Testis (tissue), 3 donors: Measurements from ENCODE around the gene CYP4Z1. TPM values are rescaled to one million over a fixed set of nuclear protein-coding genes. Genes with fewer than 3 reads are reported as not detected.
"Not testable (repeated sequence)": the region's sequence is repeated elsewhere in the genome, so short reads cannot be mapped to it uniquely, and the experiment has no call there.

Experiments used
- DNase-seq: peaks from one replicate; pipeline ENCODE4 v3.0.0-alpha.2; 2019
- H3K27ac ChIP-seq, 2 donors: fragments of 200-600 bp; sonication (generic); one replicate each; pipeline ENCODE4 v1.5.1; 2019
- H3K27me3 ChIP-seq: fragments of 200-600 bp; sonication (generic); one replicate; pipeline ENCODE4 v1.5.1; 2019
- H3K36me3 ChIP-seq: fragments of 200-600 bp; sonication (generic); one replicate; pipeline ENCODE4 v1.5.1; 2017; ENCODE audit warnings: low read depth; ENCODE audit errors: missing control alignments
- H3K4me1 ChIP-seq: fragments of 200-600 bp; sonication (generic); one replicate; pipeline ENCODE4 v1.5.1; 2019
- H3K4me3 ChIP-seq, 2 donors: fragments of 200-600 bp; sonication (generic); one replicate each; pipeline ENCODE4 v1.5.1; 2017 to 2019
- H3K9me3 ChIP-seq: fragments of 200-600 bp; sonication (generic); one replicate; pipeline ENCODE4 v1.5.1; 2017
- POLR2A ChIP-seq: fragments of 450-650 bp; IDR thresholded peaks from one replicate; pipeline ENCODE4 v1.6.1; 2017; ENCODE audit warnings: antibody characterized with exemption, mild to moderate bottlenecking, moderate library complexity
- WGBS, 2 donors: methylation state at CpG; one replicate each; pipeline ENCODE4 v1.1.5; 2018; 5-methylcytosine and 5-hydroxymethylcytosine counted together
- intact Hi-C: fragments of 100-400 bp; cut with DNase I; formaldehyde crosslinking; loops from one replicate; pipeline ENCODE4 v1.15.1; 2023; ENCODE audit warnings: low total_unique reads
- polyA plus RNA-seq: library from polyadenylated mRNA; stranded (reverse); fragments of 350-450 nt; fragmentation: Illumina TruSeq; extraction: RNeasy Lipid Tissue Mini Kit (QIAGEN cat#74804); gene quantifications from one replicate; pipeline ENCODE4 v1.2.3, GENCODE V29; 2014; ENCODE audit warnings: low read depth, low replicate concordance; ENCODE audit not compliant: insufficient read depth
- total RNA-seq, 2 donors: library from RNA; depleted of rRNA; stranded (reverse); fragments of >200 nt; gene quantifications; one replicate each; pipeline ENCODE4 v1.2.3, GENCODE V29; 2016
- TF ChIP-seq, protein P1 (sequence below), 3 experiments: fragments of 450-650 bp in 2 of 3; fragments of 200-600 bp in 1 of 3; sonication (generic) in 1 of 3; IDR thresholded peaks; one replicate each; pipeline ENCODE4 v1.5.1; 2016 to 2019; ENCODE audit warnings: antibody characterized with exemption in 3 of 3, mild to moderate bottlenecking in 2 of 3, moderate library complexity in 1 of 3

The CYP4Z1 gene
- total and polyA plus RNA-seq, 3 donors from 2014 or later = 0.68 to 2.4 (median 1.0) TPM

DNA sequence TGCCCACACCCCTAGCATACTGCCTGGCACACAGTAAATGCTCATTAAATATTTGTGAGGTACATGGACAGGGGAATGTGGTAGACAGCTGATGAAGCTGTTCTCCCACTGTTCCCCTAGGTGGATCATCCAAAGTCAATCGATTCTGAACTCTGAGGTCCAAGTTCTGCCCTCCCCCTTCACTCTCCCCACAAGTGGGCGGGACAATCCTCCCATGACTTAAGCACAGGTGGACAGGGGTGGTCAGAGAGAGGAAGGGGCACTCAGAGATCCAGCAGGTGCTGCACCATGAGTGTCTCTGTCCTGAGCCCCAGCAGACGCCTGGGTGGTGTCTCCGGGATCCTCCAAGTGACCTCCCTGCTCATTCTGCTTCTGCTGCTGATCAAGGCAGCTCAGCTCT is 70.2 kb downstream of the CYP4Z1 start, which contains the start of gene CYP4A22:
Gene CYP4A22 (plus strand): TSS at position 244 of the 400 bp plus-strand sequence. CDS start 45 bp downstream, at position 289.
- intact Hi-C loops = no loop called here
- no peak for TF ChIP-seq POLR2A
- TF ChIP-seq, protein P1, sequence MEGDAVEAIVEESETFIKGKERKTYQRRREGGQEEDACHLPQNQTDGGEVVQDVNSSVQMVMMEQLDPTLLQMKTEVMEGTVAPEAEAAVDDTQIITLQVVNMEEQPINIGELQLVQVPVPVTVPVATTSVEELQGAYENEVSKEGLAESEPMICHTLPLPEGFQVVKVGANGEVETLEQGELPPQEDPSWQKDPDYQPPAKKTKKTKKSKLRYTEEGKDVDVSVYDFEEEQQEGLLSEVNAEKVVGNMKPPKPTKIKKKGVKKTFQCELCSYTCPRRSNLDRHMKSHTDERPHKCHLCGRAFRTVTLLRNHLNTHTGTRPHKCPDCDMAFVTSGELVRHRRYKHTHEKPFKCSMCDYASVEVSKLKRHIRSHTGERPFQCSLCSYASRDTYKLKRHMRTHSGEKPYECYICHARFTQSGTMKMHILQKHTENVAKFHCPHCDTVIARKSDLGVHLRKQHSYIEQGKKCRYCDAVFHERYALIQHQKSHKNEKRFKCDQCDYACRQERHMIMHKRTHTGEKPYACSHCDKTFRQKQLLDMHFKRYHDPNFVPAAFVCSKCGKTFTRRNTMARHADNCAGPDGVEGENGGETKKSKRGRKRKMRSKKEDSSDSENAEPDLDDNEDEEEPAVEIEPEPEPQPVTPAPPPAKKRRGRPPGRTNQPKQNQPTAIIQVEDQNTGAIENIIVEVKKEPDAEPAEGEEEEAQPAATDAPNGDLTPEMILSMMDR (IDR thresholded peaks at IDR 0.05) = no peak
- Histone ChIP-seq H3K36me3 (no peaks in the 10 kb centered on the region), H3K27ac (no peak within 1 kb of the TSS), H3K9me3 (no peaks in the 10 kb centered on the region), H3K4me1 (no peaks in the 10 kb centered on the region), H3K27me3 (no peaks in the 10 kb centered on the region), H3K4me3 (no peak within 1 kb of the TSS)
- 68 to 93% methylated on average over 2 to 4 of the region's 4 CpGs for WGBS, 2 donors
- no peak for DNase-seq

DNA sequence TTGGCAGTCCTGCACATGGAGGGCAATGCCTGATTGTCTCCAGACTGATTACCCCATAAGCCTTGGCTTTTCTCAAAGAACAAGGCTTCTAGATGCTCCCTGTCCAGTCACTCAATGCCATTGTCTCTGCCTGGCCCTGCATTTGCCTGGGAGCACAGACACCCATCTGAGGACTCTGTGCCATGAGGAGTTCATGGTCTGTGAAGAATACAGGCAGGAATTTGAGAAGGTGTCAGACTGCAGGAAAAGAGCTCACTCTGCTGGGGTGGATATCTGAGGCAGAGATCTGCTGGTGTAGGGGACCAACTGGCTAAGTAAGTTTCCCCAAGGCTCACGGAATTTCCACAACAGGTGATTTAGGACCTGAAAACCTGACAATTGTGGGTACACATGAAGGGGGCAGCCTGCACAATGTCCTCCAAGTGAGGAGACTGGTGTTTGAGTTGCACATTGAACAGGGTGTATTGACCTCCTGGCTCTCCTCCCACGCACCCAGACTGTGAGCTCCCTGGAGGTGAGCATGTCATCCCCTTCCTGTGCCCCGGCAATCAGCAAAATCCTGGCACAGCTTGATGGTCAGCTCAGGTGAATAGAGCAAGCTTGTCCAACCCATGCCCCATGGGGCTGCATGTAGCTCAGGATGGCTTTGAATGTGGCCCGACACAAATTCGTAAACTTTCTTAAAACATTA is 71.0 kb downstream of the CYP4Z1 start:
- no peaks in the 10 kb centered on the region for H3K9me3 ChIP-seq
- WGBS, 2 donors = 88 to 100% methylated on average over 4 to 5 of the region's 5 CpGs
- no peak for DNase-seq
- no peaks in the 10 kb centered on the region for H3K36me3 ChIP-seq
- H3K27ac ChIP-seq = no peak overlapping the region
- no peaks in the 10 kb centered on the region for H3K27me3 ChIP-seq
- TF ChIP-seq, protein P1 (IDR thresholded peaks at IDR 0.05) = no peak
- TF ChIP-seq POLR2A = no peak
- H3K4me1 ChIP-seq = no peaks in the 10 kb centered on the region
- intact Hi-C loops = no loop called here
- no peak overlapping the region for H3K4me3 ChIP-seq

DNA sequence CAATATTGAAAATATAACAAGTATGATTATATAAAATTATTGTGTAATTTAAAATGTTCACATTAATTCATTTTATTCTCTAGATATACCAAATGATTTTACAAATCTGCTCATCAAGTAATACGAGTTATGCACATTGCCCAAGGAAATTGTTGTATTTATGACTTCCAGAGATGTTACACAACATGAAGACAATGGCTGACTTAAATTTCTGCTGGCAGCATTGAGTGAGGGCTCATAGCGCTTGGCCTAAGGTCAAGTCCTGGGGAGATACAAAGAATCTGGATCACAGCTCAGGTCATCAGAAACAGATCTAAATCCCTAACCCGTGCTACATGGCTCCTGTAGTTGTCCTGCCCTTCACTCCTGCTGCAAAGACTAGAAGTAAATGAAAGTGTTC is 73.3 kb downstream of the CYP4Z1 start:
- H3K4me1 ChIP-seq, intact Hi-C loops, DNase-seq, H3K36me3 ChIP-seq, H3K4me3 ChIP-seq, H3K27me3 ChIP-seq, H3K27ac ChIP-seq, H3K9me3 ChIP-seq: not testable (repeated sequence)
- WGBS, 2 donors = 86 to 88% methylated on average over 3 of the region's 3 CpGs

DNA sequence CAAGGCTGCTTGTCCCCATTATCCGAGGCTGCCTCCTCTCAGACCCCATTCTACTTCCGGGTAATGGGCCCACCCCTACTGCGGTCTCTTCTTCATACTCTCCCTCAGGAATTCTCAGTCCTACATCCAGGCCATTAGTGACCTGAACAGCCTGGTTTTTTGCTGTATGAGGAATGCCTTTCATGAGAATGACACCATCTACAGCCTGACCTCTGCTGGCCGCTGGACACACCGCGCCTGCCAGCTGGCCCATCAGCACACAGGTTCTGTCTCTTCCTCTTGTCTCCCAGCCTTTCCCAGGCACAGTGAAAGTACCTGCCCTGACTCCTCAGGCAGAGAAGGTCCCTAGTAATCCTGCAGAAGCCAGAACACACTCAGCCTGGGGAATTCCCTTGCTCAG is 76.6 kb downstream of the CYP4Z1 start:
- WGBS, 2 donors = 63 to 69% methylated on average over 6 of the region's 6 CpGs
- intact Hi-C loops, H3K27me3 ChIP-seq, DNase-seq, H3K9me3 ChIP-seq, H3K4me1 ChIP-seq, H3K36me3 ChIP-seq, H3K27ac ChIP-seq, H3K4me3 ChIP-seq: not testable (repeated sequence)
- TF ChIP-seq, protein P1 (IDR thresholded peaks at IDR 0.05) = peak in 1 of 3 experiments; percentile 10

DNA sequence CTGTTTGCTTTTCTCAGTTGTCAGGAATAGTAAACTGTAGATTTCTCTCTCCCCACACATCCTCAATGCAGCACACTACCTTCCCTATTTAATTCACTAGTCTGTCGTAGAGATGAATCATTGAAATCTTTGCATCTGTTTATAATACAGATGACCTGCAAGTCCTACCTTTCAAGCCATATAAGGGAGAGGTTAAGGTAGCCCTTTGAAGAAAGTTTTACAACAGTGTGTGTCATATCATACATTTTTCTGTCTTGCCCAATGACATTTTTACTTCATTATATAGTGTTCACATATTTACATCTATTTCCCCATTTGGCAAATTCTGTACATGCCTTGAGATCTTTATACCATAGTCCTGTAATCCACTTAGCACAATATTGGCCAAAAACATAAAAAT is 79.5 kb downstream of the CYP4Z1 start:
- 34 to 42% methylated on average over 1 of the region's 1 CpG for WGBS, 2 donors
- H3K27me3 ChIP-seq, H3K36me3 ChIP-seq, intact Hi-C loops, DNase-seq, H3K4me1 ChIP-seq, H3K27ac ChIP-seq, H3K4me3 ChIP-seq, H3K9me3 ChIP-seq: not testable (repeated sequence)
